NCI-H146 (cell line): Measurements from ENCODE around the gene CDH4.

Experiments
- DNase-seq: peaks from one replicate; lab custom pipeline; 2025; lab: John Stamatoyannopoulos, UW

Gene CDH4

DNA sequence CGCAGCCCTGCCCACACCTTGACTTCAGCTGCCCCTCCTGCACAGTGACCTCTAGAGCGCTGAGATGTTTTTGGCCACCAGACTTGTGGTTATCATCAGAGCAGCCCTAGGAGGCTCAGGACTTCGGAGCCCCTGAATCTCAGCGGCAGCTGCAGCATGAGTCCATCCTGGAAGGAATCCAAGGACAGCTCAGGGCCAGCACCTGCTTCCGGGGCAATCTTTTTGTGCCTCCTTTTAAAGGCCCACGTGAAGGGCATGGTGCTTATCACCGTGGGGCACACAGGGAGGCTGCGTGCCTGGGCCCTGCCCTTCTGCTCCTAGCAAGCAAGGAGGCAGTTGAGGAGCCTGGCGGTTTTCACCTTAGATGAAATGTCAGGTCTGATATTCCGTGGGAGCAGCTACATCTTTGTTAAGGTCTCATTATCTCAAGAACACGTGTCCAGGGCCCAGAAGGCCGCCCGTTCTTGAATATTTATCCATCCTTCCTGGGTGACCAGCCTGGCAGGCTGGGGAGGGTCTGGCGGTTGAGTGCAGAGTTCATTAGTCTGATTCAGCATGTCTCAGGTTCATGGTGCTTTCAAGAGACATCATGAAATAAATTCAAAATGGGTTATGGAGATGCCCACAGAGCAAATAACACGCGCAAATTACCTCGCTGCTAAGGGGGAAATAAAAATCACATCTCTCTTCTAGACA is 421.2 kb downstream of the CDH4 start:
- DNase-seq = no peak

GRCh38 chr20:61674121-61674520 is 422.1 kb downstream of the CDH4 start:
- DNase-seq = no peak

DNA sequence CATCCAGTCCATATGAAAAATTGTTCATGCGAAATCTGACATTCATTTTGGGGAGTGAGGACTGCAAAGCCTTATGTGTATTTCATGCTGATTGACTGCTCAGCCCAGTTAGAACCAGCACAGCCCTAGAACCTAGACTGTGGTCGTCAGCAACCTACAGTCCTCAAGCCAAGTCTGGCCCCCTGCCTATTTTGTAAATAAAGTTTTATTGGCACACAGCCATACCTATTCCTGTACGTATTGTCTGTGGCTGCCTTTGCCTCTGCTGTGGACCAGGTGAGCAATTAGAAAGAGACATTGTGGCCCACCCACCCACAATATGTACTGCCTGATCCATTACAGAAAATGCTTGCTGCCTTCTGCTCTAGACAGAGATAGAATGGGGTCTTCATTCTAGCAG is 422.6 kb downstream of the CDH4 start:
- DNase-seq = no peak

DNA sequence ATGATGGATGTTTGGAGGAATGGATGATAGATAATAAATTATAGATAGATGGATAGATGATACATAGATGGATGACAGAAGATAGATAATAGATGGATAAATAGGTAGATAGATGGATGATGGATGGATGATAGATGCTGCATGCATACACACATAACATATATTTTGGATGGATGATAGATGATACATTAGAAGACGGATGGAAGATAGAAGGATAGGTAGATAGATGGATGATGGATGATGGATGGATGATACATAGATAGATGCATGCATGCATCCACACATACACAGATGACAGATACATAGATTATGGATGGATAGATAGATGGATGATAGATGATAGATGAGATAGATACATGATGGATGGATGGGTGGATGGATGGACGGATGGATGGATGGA is 425.9 kb downstream of the CDH4 start:
- no peak for DNase-seq

GRCh38 chr20:61678437-61678836 is 426.4 kb downstream of the CDH4 start:
- no peak for DNase-seq

DNA sequence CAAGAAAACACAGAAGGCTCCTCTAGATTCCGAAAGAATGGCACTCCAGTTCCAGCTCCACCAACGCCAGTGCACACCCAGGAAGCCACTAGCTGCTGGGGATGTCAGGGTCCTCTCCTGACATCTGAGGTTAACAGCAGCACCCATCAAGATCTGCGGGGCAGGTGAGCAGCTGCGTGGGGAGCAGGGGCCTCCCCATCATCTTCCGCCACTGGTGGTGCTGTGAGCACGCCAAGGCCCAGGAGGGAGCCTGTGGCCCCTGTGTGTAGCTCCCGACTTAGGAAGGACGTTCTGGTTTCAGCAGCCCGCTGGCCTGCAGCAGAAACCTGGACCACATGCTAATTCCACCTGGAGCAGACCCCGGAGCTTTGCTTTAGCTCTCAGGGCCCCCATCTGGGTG is 427.4 kb downstream of the CDH4 start:
- no peak for DNase-seq

- DNase-seq = no peak
Measured at GRCh38 chr20:61680096-61680495, 428.0 kb downstream of the CDH4 start.

DNA sequence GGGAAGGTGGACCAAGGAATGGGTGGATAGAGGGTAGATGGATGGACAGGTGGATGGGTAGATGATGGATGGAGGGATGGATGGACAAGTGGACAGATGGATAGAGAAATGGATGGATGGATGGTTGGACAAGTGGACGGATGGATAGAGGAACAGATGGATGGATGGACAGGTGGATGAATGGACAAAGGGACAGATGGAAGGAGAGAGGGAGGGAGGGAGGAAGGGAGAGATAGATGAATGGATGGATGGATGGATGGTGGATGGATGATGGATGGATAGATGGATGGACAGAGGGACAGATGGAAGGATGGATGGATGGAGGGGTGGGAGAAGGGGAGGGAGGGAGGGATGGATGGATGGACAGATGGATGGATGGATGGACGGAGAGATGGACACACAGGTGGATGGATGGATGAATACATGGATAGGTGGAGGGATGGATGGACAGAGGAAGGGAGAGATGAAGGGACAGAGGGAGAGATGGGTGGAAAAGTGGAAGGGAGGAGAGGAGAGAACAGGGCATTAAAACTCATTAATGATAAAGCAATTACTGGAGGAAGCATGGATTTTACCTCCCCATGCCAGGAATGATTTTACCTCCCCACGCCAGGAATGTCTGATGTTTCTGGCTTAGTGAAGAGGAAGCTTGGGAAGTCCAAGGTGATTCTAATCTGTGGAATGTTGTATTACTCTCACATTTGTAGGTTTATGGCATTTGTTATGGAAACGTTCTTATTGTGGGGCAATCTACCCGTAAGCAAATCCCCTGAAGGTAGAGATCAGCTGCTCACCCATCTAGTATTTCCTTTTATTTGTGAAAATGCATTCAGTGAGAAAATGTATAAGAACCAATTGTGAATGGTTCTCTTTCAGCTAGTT is 430.3 kb downstream of the CDH4 start:
- DNase-seq = no peak

- no peak for DNase-seq
Measured at GRCh38 chr20:61682996-61683681, 431.1 kb downstream of the CDH4 start.

DNA sequence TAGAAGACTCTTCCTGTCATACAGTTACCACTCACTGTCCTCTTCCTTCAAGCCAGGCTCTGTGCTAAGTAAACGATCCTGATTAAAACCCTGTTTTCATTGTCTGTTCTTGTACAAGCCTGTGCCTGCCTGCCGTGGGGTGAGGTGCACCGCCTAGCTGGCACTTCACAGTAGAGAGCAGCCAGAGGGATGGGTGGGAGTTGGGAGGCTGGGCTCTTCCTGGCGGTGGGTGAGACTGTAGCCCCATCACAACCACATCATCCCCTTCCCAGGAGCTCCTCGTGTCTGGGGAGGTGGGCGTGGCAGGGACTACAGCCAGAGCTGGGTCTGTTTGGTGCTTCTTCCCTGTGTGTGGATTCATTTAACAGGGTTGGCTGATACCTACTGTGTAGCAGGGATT is 431.7 kb downstream of the CDH4 start:
- no peak for DNase-seq

GRCh38 chr20:61684136-61684535 is 432.1 kb downstream of the CDH4 start:
- DNase-seq = no peak

- DNase-seq = no peak
Measured at GRCh38 chr20:61684583-61685235, 432.6 kb downstream of the CDH4 start.

DNA sequence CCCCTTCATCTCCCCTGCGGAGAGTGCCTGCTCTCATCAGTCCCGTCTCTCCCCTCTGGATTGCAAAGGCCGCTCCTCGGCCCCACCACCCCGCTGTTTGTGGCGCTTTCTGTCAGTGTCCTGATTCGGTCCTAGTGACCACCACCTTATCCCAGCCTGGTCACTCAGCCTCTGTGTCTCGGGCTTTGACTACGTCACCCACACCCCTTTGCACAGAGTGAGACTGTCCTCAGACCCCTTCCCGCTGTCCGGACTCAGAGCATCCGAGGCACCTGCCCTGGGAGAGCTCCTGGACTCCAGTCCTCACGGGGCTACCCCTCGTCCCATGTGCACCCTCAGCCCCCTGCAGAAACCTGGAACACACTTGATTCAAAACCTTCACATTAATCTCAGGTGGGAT is 433.4 kb downstream of the CDH4 start:
- no peak for DNase-seq

GRCh38 chr20:61686051-61686936 is 434.2 kb downstream of the CDH4 start:
- no peak for DNase-seq

DNA sequence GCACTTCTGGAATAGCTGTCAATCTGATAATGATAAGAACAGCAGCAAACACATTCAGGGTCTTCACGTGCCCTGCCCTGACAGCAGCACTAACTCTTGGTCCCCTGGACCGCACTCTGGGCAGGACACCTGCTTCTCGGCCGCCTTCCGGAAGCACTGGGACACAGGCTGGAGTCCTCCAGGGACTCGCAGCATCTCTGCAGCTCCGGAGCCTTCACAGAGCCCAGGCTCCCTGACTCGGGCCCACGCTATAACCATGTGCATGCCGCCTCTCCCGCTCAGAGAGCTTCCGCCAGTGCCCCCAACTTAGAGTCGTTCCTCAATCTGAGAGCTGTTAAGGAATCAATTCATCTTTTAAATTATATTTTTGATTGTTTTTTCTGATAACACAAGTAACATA is 436.4 kb downstream of the CDH4 start:
- DNase-seq = no peak

DNA sequence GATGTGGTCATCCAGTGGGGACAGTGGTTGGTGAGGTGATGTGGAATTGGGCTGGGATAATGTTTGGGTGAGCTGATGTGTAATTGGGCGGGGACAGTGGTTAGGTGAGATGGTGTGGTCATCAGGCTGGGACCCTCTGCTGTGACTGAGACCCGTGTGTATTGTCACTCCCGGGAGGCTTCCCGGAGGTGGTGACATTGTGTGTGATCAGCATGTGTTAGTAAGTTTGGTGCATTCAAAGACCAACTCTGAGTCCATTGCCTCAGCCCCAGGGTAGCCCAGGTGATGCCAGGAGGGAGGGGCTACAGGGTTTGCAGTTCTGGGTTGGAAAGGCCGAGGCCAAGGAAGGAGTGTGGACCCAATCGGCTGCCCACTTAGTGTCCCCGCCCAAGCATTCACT is 438.1 kb downstream of the CDH4 start:
- DNase-seq = no peak

DNA sequence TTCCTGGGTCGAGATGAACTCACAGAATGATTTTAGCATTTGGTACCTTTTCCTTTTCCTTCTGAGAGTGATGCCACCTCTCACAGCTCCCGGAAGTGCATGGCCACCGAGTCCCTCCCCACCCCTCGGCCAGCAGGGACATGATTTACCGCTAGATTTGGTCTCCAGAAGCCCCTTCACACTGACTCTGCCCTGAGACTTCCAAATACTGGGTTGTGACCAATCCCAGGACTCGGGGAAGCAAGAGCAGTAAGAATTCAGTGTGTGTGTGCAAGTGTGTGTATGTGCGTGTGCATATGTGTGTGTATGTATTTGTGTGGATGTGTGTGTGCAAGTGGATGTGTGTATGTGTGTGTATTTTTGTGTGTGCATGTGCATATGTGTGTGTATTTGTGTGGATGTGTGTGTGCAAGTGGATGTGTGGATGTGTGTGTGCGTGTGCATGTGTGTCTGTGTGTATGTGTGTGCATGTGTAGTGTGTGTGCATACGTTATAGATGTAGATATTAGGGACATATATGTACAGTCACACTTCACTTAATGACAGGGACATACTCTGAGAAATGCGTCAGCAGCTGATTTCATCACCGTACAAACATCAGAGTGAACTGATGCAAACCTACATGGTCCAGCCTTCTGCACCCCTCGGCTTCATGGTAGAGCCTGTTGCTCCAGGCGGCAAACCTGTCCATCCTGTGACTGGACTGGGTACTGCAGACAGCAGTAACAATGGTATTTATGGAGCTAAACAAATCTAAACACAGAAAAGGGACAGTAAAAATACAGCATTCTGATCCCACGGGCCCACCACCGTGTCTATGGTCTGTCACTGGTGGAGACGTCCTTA is 439.2 kb downstream of the CDH4 start:
- no peak for DNase-seq

- DNase-seq = no peak
Measured at GRCh38 chr20:61691978-61692377, 439.9 kb downstream of the CDH4 start.

DNA sequence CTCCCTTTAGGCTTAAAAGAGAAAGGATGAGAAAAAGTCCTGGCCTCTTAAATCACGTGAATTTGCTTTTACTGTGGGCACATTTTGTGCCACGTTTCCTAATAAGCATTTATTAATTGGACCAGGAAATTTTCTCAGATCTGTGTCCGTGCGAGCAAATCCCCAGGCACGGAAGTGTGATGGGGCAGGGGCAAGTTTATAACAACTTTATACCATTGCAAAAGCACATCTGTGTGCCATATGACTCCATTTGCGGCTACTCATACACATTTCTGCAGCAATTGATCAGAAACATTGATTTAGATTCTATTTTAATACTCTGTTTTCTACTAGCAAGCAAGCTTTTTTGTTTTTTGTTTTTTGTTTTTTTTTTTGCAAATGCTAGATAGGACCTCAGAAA is 440.4 kb downstream of the CDH4 start:
- DNase-seq = no peak

- DNase-seq = no peak
Measured at GRCh38 chr20:61693055-61693600, 441.1 kb downstream of the CDH4 start.
